HUES48 (cell line): ENCODE data around the gene DNAJB6.

Experiments used
- H3K27ac ChIP-seq: one replicate; pipeline ENCODE4 v1.7.0; 2013; ENCODE audit warnings: low read depth, low read length, inconsistent platforms
- H3K27me3 ChIP-seq: 2 replicates; pipeline ENCODE4 v1.6.1; 2013; ENCODE audit warnings: mild to moderate bottlenecking, low read length; ENCODE audit not compliant: control insufficient read depth, insufficient read depth
- H3K36me3 ChIP-seq: 2 replicates; pipeline ENCODE4 v1.6.1; 2013; ENCODE audit warnings: low read length; ENCODE audit not compliant: control insufficient read depth, insufficient read depth
- H3K4me1 ChIP-seq: 2 replicates; pipeline ENCODE4 v1.6.1; 2013; ENCODE audit warnings: mild to moderate bottlenecking, low read length; ENCODE audit not compliant: control insufficient read depth, insufficient read depth
- H3K4me3 ChIP-seq: 2 replicates; pipeline ENCODE4 v1.5.1; 2013; ENCODE audit warnings: mild to moderate bottlenecking, low read depth, low read length
- H3K9ac ChIP-seq: 2 replicates; pipeline ENCODE4 v1.6.1; 2013; ENCODE audit warnings: mild to moderate bottlenecking, low read depth, low read length, moderate library complexity
- H3K9me3 ChIP-seq: 2 replicates; pipeline ENCODE4 v1.6.1; 2013; ENCODE audit warnings: low read length; ENCODE audit not compliant: control insufficient read depth, insufficient read depth

Gene DNAJB6

GRCh38 chr7:157355784-157356511, 19.1 kb downstream of the DNAJB6 start:
- H3K9ac ChIP-seq, result no peak overlapping the region
- H3K4me1 ChIP-seq, result peaks cover 34% of the 10 kb centered on the region
- peaks cover 36% of the 10 kb centered on the region for H3K36me3 ChIP-seq
- H3K27me3 ChIP-seq, result no peaks in the 10 kb centered on the region
- no peak overlapping the region for H3K4me3 ChIP-seq
- no peaks in the 10 kb centered on the region for H3K9me3 ChIP-seq
- no peak overlapping the region for H3K27ac ChIP-seq

- Histone ChIP-seq H3K27me3 (no peaks in the 10 kb centered on the region), H3K4me1 (peaks cover 33% of the 10 kb centered on the region), H3K4me3 (no peak overlapping the region), H3K36me3 (peaks cover 48% of the 10 kb centered on the region), H3K9me3 (no peaks in the 10 kb centered on the region), H3K9ac (no peak overlapping the region), H3K27ac (no peak overlapping the region)
Observed at GRCh38 chr7:157357129-157358040, 20.6 kb downstream of the DNAJB6 start.

GRCh38 chr7:157358041-157358752, 21.4 kb downstream of the DNAJB6 start:
- Histone ChIP-seq H3K4me1 (peaks cover 29% of the 10 kb centered on the region), H3K27ac (no peak overlapping the region), H3K4me3 (no peak overlapping the region), H3K27me3 (no peaks in the 10 kb centered on the region), H3K9me3 (no peaks in the 10 kb centered on the region), H3K9ac (no peak overlapping the region), H3K36me3 (peaks cover 56% of the 10 kb centered on the region)

GRCh38 chr7:157358753-157359096, 21.9 kb downstream of the DNAJB6 start:
- Histone ChIP-seq H3K9ac (no peak overlapping the region), H3K36me3 (peaks cover 61% of the 10 kb centered on the region), H3K27ac (no peak overlapping the region), H3K4me1 (peaks cover 29% of the 10 kb centered on the region), H3K9me3 (no peaks in the 10 kb centered on the region), H3K27me3 (no peaks in the 10 kb centered on the region), H3K4me3 (no peak overlapping the region)

- H3K9ac ChIP-seq, result no peak overlapping the region
- H3K27ac ChIP-seq, result no peak overlapping the region
- peaks cover 27% of the 10 kb centered on the region for H3K4me1 ChIP-seq
- no peak overlapping the region for H3K4me3 ChIP-seq
- no peaks in the 10 kb centered on the region for H3K27me3 ChIP-seq
- H3K9me3 ChIP-seq, result no peaks in the 10 kb centered on the region
- H3K36me3 ChIP-seq, result peaks cover 68% of the 10 kb centered on the region
Observed at GRCh38 chr7:157359581-157359980, 22.8 kb downstream of the DNAJB6 start.

GRCh38 chr7:157360483-157361025, 23.8 kb downstream of the DNAJB6 start:
- no peak overlapping the region for H3K9ac ChIP-seq
- H3K4me1 ChIP-seq, result peaks cover 20% of the 10 kb centered on the region
- peaks cover 75% of the 10 kb centered on the region for H3K36me3 ChIP-seq
- H3K4me3 ChIP-seq, result no peak overlapping the region
- H3K9me3 ChIP-seq, result no peaks in the 10 kb centered on the region
- H3K27me3 ChIP-seq, result no peaks in the 10 kb centered on the region
- H3K27ac ChIP-seq, result no peak overlapping the region

- Histone ChIP-seq H3K9ac (no peak overlapping the region), H3K4me1 (peaks cover 13% of the 10 kb centered on the region; the same call in 1 of the 2 replicates), H3K27ac (no peak overlapping the region), H3K9me3 (no peaks in the 10 kb centered on the region), H3K36me3 (peaks cover 85% of the 10 kb centered on the region), H3K27me3 (no peaks in the 10 kb centered on the region), H3K4me3 (no peak overlapping the region)
Observed at GRCh38 chr7:157361537-157361936, 24.7 kb downstream of the DNAJB6 start.

- Histone ChIP-seq H3K4me3 (no peak overlapping the region), H3K9me3 (no peaks in the 10 kb centered on the region), H3K27me3 (no peaks in the 10 kb centered on the region), H3K9ac (no peak overlapping the region), H3K27ac (no peak overlapping the region), H3K36me3 (peaks cover 97% of the 10 kb centered on the region), H3K4me1 (peaks cover 6% of the 10 kb centered on the region; the same call in 1 of the 2 replicates)
Observed at GRCh38 chr7:157362729-157363128, 25.9 kb downstream of the DNAJB6 start.

GRCh38 chr7:157366722-157367121, 29.9 kb downstream of the DNAJB6 start:
- Histone ChIP-seq H3K9me3 (no peaks in the 10 kb centered on the region), H3K4me1 (no peaks in the 10 kb centered on the region), H3K27ac (no peak overlapping the region), H3K36me3 (peaks cover 100% of the 10 kb centered on the region), H3K9ac (no peak overlapping the region), H3K27me3 (no peaks in the 10 kb centered on the region), H3K4me3 (no peak overlapping the region)

- H3K27ac ChIP-seq, result no peak overlapping the region
Observed at GRCh38 chr7:157368955-157369354, 32.2 kb downstream of the DNAJB6 start.

More at GRCh38 chr7:157368955-157369354, 32.2 kb downstream of the DNAJB6 start:
- H3K27me3 ChIP-seq, result no peaks in the 10 kb centered on the region
- H3K4me1 ChIP-seq, result no peaks in the 10 kb centered on the region
- no peaks in the 10 kb centered on the region for H3K9me3 ChIP-seq
- H3K4me3 ChIP-seq, result no peak overlapping the region
- H3K36me3 ChIP-seq, result peaks cover 100% of the 10 kb centered on the region
- no peak overlapping the region for H3K9ac ChIP-seq
